SK-N-SH (cell line): ENCODE results near the gene DTX2. TPM values are rescaled to one million over a fixed set of nuclear protein-coding genes. Genes with fewer than 3 reads are reported as not detected.
"Not testable (repeated sequence)": the region's sequence is repeated elsewhere in the genome, so short reads cannot be mapped to it uniquely, and the experiment has no call there.

Experiments
- CTCF ChIA-PET: fragments of 300-600, 350-600 bp; formaldehyde crosslinking; extraction: SDS; loops from one replicate; lab custom pipeline; 2021; lab: Yijun Ruan, JAX
- POLR2A ChIA-PET: fragments of 350-600 bp; sonication (Branson Sonifier 250); formaldehyde crosslinking; extraction: SDS; loops from one replicate; lab custom pipeline; 2020; ENCODE audit warnings: antibody characterized with exemption, inconsistent platforms; lab: Yijun Ruan, JAX
- DNase-seq: peaks from one replicate; pipeline ENCODE4 v3.0.0; 2012
- H2AFZ ChIP-seq: fragments of 200-600 bp; sonication (generic); 2 replicates; pipeline ENCODE4 v1.8.1; 2016; ENCODE audit warnings: antibody characterized with exemption, mild to moderate bottlenecking, low read depth
- H3F3A ChIP-seq: fragments of 200-600 bp; sonication (generic); replicated peaks from 2 replicates; pipeline ENCODE3; 2016; ENCODE audit warnings: antibody characterized with exemption, mild to moderate bottlenecking; ENCODE audit not compliant: insufficient read depth
- H3K27ac ChIP-seq, 2 experiments: fragments of 200-500 bp in 1 of 2; fragments of 200-600 bp in 1 of 2; sonication (Bioruptor generic) in 1 of 2; sonication (generic), shearing (Covaris generic) in 1 of 2; 2 replicates each; pipeline versions ENCODE4 v1.5.1 to v1.6.1; 2014 to 2016; ENCODE audit warnings: low read depth in 2 of 2, inconsistent platforms in 1 of 2, low read length in 1 of 2, mild to moderate bottlenecking in 1 of 2, mixed read lengths in 1 of 2
- H3K27me3 ChIP-seq: fragments of 200-600 bp; sonication (generic), shearing (Covaris generic); 2 replicates; pipeline ENCODE4 v1.6.1; 2016; ENCODE audit warnings: mixed run types; ENCODE audit not compliant: insufficient read depth
- H3K36me3 ChIP-seq, 2 experiments: fragments of 200-500 bp in 1 of 2; fragments of 200-600 bp in 1 of 2; sonication (Bioruptor generic) in 1 of 2; sonication (generic) in 1 of 2; replicated peaks in 1 of 2; 2 replicates each; pipeline versions ENCODE3 to v1.5.1; 2014 to 2016; ENCODE audit warnings: low read length in 1 of 2, mild to moderate bottlenecking in 1 of 2; ENCODE audit not compliant: insufficient read depth in 2 of 2, control insufficient read depth in 1 of 2
- H3K4me1 ChIP-seq, 2 experiments: fragments of 200-500 bp in 1 of 2; fragments of 200-600 bp in 1 of 2; sonication (Bioruptor generic) in 1 of 2; sonication (generic), shearing (Covaris generic) in 1 of 2; 2 replicates each; pipeline versions ENCODE4 v1.5.1 to v1.6.1; 2014 to 2016; ENCODE audit warnings: low read depth in 1 of 2, low read length in 1 of 2, mixed run types in 1 of 2; ENCODE audit not compliant: insufficient read depth in 2 of 2, control insufficient read depth in 1 of 2
- H3K4me2 ChIP-seq: fragments of 200-600 bp; sonication (generic), shearing (Covaris generic); 2 replicates; pipeline ENCODE4 v1.6.1; 2017; ENCODE audit warnings: mixed run types
- H3K4me3 ChIP-seq, 2 experiments: fragments of 200-500 bp in 1 of 2; fragments of 200-600 bp in 1 of 2; sonication (Bioruptor generic) in 1 of 2; sonication (generic), shearing (Covaris generic) in 1 of 2; 2 replicates each; pipeline versions ENCODE4 v1.5.1 to v1.8.1; 2014 to 2016; ENCODE audit warnings: low read depth in 2 of 2, inconsistent platforms in 1 of 2, low read length in 1 of 2, mild to moderate bottlenecking in 1 of 2, mixed read lengths in 1 of 2, moderate library complexity in 1 of 2
- H3K79me2 ChIP-seq: fragments of 200-600 bp; sonication (generic); 2 replicates; pipeline ENCODE4 v1.8.1; 2017; ENCODE audit warnings: mild to moderate bottlenecking; ENCODE audit not compliant: insufficient read depth
- H3K9ac ChIP-seq: fragments of 200-600 bp; sonication (generic); 2 replicates; pipeline ENCODE4 v1.6.1; 2017; ENCODE audit warnings: mixed run types
- H3K9me2 ChIP-seq: fragments of 200-600 bp; sonication (generic); 2 replicates; pipeline ENCODE4 v1.6.1; 2017; ENCODE audit warnings: mixed run types
- H3K9me3 ChIP-seq: fragments of 200-600 bp; sonication (generic); 2 replicates; pipeline ENCODE4 v1.6.1; 2017; ENCODE audit warnings: mixed run types, mild to moderate bottlenecking, moderate library complexity
- H4K20me1 ChIP-seq: fragments of 200-600 bp; sonication (generic); 2 replicates; pipeline ENCODE4 v1.6.1; 2017; ENCODE audit warnings: mild to moderate bottlenecking, mixed run types; ENCODE audit not compliant: insufficient read depth
- CHD2 ChIP-seq: fragments of 150-350 bp; IDR thresholded peaks from 2 replicates; pipeline ENCODE4 v1.6.1; 2018; ENCODE audit warnings: low read length; ENCODE audit not compliant: partially characterized antibody
- ELF1 ChIP-seq: IDR thresholded peaks from 2 replicates; pipeline ENCODE4 v1.4.0; 2012
- GABPA ChIP-seq: IDR thresholded peaks from 2 replicates; pipeline ENCODE4 v1.4.0; 2012; ENCODE audit warnings: low read depth, mild to moderate bottlenecking
- MXI1 ChIP-seq: IDR thresholded peaks from 2 replicates; pipeline ENCODE4 v1.6.1; 2012; ENCODE audit warnings: mild to moderate bottlenecking, low read depth, low read length, improper control_type of control experiment
- NRF1 ChIP-seq: IDR thresholded peaks from 2 replicates; pipeline ENCODE4 v1.6.1; 2012; ENCODE audit warnings: low read depth, mild to moderate bottlenecking, low read length
- POLR2AphosphoS5 ChIP-seq: IDR thresholded peaks from 2 replicates; pipeline ENCODE4 v1.6.1; 2012; ENCODE audit warnings: low read depth, low read length
- TAF1 ChIP-seq: IDR thresholded peaks from 2 replicates; pipeline ENCODE4 v1.6.1; 2012; ENCODE audit warnings: low read depth, mild to moderate bottlenecking, low read length, moderate library complexity, borderline replicate concordance
- YY1 ChIP-seq: IDR thresholded peaks from 2 replicates; pipeline ENCODE4 v1.4.0; 2012; ENCODE audit warnings: low read depth, mild to moderate bottlenecking
- WGBS: methylation state at CpG from one replicate; pipeline ENCODE4 v1.1.6; 2017; ENCODE audit warnings: low lambda C conversion rate; 5-methylcytosine and 5-hydroxymethylcytosine counted together
- polyA plus RNA-seq, 3 experiments: library from polyadenylated mRNA; depleted of rRNA; stranded (reverse); fragments of >200 nt; gene quantifications; 2 replicates each; pipeline ENCODE4 v1.2.3, GENCODE V29; 2012
- TF ChIP-seq, protein P1 (sequence below): IDR thresholded peaks from 2 replicates; pipeline ENCODE4 v1.4.0; 2012; ENCODE audit warnings: low read depth
- TF ChIP-seq, protein P2 (sequence below): fragments of 150-350 bp; IDR thresholded peaks from 2 replicates; pipeline ENCODE4 v1.6.1; 2016; ENCODE audit warnings: mild to moderate bottlenecking, low read depth, low read length
- TF ChIP-seq, protein P3 (sequence below): fragments of 200-600 bp; sonication (generic); IDR thresholded peaks from 2 replicates; pipeline ENCODE4 v1.6.1; 2017; ENCODE audit warnings: antibody characterized with exemption, mild to moderate bottlenecking, moderate library complexity

DTX2 gene
- polyA plus RNA-seq, 1 of the 3 experiments (the other 2 are of a cell fraction), result 7.6 TPM

DNA sequence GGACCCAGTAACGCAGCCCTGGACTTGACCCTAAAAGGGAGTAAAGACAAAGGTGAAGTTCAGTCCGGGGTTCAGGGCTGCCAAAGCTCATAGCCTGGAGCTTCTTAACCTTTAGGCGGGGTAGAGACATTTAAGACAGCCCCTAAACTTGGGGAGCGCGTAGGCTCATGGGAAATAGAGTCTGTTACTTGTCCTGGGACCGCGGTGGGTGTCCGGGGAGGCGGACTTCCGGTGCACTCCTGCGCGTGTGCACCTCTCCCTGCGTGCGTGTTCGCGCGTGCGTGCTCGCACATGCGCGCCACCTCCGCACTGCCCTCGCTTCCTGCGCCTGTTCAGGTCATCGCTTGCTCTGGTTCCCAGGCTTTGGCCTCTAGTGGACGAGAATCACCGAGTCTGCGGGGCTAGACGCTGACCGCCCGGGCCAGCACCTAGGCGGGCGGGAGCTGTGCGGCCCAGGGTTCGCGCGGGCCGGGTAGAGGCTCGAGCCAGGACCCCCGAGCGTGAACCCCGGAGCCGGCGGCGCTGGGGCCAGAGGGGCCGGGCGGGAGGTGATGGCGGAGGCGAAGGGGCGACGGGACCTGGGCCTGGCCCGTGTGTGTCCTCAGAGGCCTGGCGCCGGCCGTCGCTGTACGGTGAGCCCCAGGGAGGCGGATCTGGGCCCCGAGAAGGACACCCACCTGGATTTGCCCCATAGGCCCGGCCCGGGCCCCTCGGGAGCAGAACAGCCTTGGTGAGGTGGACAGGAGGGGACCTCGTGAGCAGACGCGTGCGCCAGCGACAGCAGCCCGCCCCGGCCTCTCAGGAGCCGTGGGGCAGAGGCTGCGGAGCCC is 87.7 kb downstream of the DTX2 start:
- H3K9me2 ChIP-seq, H4K20me1 ChIP-seq, H3F3A ChIP-seq, H3K4me1 ChIP-seq, POLR2A ChIA-PET, CTCF ChIA-PET, H3K27me3 ChIP-seq, H3K9me3 ChIP-seq, H3K36me3 ChIP-seq: not testable (repeated sequence)
- Histone ChIP-seq H3K79me2 (peaks cover 41% of the 10 kb centered on the region), H3K27ac (peak overlapping the region; percentile 82 to 83), H3K4me3 (peak overlapping the region; percentile 82 to 99), H3K4me2 (peak overlapping the region; percentile 98), H3K9ac (peak overlapping the region; percentile 97), H2AFZ (peak overlapping the region; percentile 90; the same call in 1 of the 2 replicates)
- 2% methylated on average over 31 of the region's 71 CpGs for WGBS
- peak; percentile 91 for DNase-seq
- TF ChIP-seq, protein P1, sequence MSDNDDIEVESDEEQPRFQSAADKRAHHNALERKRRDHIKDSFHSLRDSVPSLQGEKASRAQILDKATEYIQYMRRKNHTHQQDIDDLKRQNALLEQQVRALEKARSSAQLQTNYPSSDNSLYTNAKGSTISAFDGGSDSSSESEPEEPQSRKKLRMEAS, result peak; percentile 27; the same call in 1 of the 2 replicates
- TF ChIP-seq NRF1 (peak; percentile 92), GABPA (peak; percentile 73), ELF1 (0 out of 2 replicates have a peak, but pooled peaks have one; percentile 42), MXI1 (peak; percentile 46), YY1 (peak; percentile 51; the same call in 1 of the 2 replicates), CHD2 (peak; percentile 63), POLR2AphosphoS5 (peak; percentile 54), TAF1 (peak; percentile 58; the same call in 1 of the 2 replicates)
- TF ChIP-seq, protein P2, sequence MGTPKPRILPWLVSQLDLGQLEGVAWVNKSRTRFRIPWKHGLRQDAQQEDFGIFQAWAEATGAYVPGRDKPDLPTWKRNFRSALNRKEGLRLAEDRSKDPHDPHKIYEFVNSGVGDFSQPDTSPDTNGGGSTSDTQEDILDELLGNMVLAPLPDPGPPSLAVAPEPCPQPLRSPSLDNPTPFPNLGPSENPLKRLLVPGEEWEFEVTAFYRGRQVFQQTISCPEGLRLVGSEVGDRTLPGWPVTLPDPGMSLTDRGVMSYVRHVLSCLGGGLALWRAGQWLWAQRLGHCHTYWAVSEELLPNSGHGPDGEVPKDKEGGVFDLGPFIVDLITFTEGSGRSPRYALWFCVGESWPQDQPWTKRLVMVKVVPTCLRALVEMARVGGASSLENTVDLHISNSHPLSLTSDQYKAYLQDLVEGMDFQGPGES, result peak; percentile 48; the same call in 1 of the 2 replicates
- TF ChIP-seq, protein P3, sequence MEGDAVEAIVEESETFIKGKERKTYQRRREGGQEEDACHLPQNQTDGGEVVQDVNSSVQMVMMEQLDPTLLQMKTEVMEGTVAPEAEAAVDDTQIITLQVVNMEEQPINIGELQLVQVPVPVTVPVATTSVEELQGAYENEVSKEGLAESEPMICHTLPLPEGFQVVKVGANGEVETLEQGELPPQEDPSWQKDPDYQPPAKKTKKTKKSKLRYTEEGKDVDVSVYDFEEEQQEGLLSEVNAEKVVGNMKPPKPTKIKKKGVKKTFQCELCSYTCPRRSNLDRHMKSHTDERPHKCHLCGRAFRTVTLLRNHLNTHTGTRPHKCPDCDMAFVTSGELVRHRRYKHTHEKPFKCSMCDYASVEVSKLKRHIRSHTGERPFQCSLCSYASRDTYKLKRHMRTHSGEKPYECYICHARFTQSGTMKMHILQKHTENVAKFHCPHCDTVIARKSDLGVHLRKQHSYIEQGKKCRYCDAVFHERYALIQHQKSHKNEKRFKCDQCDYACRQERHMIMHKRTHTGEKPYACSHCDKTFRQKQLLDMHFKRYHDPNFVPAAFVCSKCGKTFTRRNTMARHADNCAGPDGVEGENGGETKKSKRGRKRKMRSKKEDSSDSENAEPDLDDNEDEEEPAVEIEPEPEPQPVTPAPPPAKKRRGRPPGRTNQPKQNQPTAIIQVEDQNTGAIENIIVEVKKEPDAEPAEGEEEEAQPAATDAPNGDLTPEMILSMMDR, result peak; percentile 20

DNA sequence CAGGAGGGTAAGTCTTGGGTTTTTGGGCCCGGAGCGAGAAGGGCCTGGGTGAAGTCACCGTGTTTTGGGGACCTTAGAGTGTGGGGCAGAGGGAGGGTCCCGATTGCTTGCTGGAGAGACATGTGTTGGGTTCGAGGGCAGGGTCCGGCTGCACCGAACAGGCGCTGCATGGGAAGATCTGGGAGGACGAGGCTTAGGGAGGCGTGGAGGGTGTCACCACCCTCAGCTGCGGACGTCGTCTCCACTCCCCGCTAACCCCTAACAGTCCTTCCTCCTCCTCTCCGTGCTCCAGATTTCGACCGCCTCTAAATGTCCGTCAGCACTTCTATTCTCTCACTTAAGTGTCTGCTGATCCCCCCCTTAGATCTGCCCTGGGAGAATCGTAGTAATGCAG is 88.3 kb downstream of the DTX2 start:
- CTCF ChIA-PET, DNase-seq, H3K4me1 ChIP-seq, H2AFZ ChIP-seq, H3K9me3 ChIP-seq, H3K9me2 ChIP-seq, POLR2A ChIA-PET, H4K20me1 ChIP-seq, H3F3A ChIP-seq, H3K36me3 ChIP-seq, H3K27me3 ChIP-seq: not testable (repeated sequence)
- Histone ChIP-seq H3K79me2 (peaks cover 47% of the 10 kb centered on the region), H3K4me3 (peak overlapping the region; percentile 82 to 99), H3K9ac (peak overlapping the region; percentile 97), H3K27ac (peak overlapping the region; percentile 82 to 83; a peak in 3 of 4 replicates), H3K4me2 (peak overlapping the region; percentile 98)
- 2% methylated on average over 18 of the region's 19 CpGs for WGBS

DNA sequence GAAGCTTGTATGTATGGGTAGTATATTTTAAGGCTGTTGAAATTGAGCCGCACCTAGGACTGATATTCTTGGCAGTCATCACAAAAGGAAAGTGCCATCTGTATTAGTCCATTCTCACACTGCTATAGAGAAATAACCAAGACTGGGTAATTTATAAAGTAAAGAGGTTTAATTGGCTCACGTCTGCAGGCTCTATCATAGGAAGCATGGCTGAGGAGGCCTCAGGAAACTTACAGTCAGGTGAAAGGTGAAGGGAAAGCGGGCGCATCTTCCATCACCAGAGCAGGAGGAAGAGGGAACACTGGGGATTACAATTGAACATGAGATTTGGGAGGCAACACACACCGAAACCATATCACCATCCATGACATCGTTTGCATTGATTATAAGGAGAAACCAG is 90.5 kb downstream of the DTX2 start:
- H3K4me2 ChIP-seq, CTCF ChIA-PET, H4K20me1 ChIP-seq, H3K9ac ChIP-seq, DNase-seq, POLR2A ChIA-PET, H3K27ac ChIP-seq, H3K4me3 ChIP-seq, H3K4me1 ChIP-seq, H3K9me3 ChIP-seq, H3K9me2 ChIP-seq, H3F3A ChIP-seq, H3K27me3 ChIP-seq, H2AFZ ChIP-seq: not testable (repeated sequence)
- peaks cover 11 to 17% of the 10 kb centered on the region in 2 experiments for H3K36me3 ChIP-seq
- 97% methylated on average over 6 of the region's 6 CpGs for WGBS
- H3K79me2 ChIP-seq, result peaks cover 64% of the 10 kb centered on the region
